HG02763 (cell line): Measurements from ENCODE around the gene GCAT.
"Not testable (repeated sequence)": the region's sequence is repeated elsewhere in the genome, so short reads cannot be mapped to it uniquely, and the experiment has no call there.

Experiments
- ATAC-seq: cut with Tn5 transposase; IDR thresholded peaks from one replicate; pipeline ENCODE4 v1.9.1; 2021; ENCODE audit warnings: mild to moderate bottlenecking, moderate library complexity; ENCODE audit not compliant: unreplicated experiment

Gene GCAT

GRCh38 chr22:37781434-37782059 lies 26.2 kb upstream of the GCAT start:
- ATAC-seq = no peak

DNA sequence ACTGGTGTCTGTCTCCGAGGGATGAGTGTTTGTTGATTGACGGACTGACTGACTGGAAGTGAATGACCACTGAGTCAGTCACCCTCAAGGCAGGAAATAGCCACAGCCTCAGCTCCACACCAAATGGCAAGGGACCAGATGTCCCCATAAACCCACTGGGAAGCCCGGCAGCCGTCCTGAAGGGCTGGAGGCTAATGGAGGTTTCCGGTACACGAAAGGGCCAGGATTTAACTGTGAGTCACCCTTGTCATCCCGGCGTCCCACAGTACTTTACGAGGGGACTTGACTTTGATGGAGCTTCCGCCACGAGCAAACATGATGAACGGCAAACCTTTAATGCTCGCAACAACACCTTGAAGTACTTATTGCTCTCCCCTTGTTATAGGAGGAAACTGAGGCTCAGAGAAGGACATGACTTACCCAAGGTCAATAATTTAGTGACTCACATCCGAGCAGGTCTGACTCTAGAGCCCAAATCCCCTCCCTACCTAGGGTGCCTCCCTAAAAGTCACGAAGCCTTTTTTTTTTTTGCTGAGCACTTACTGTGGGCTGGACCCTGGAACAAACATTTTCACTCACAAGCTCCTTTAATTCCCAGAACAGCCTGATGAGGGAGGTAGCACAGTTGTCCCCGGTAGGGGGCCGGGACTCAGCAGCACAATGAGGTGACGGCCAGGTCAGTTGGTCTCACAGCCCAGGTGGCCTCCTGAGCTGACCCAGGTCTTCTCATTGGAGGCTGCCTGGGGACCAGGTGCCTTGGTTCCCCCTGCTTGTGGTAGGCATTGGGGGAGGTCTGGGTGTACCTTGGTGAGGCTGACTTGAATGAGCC lies 25.2 kb upstream of the GCAT start:
- no peak for ATAC-seq

GRCh38 chr22:37784829-37785495 lies 22.8 kb upstream of the GCAT start:
- no peak for ATAC-seq

DNA sequence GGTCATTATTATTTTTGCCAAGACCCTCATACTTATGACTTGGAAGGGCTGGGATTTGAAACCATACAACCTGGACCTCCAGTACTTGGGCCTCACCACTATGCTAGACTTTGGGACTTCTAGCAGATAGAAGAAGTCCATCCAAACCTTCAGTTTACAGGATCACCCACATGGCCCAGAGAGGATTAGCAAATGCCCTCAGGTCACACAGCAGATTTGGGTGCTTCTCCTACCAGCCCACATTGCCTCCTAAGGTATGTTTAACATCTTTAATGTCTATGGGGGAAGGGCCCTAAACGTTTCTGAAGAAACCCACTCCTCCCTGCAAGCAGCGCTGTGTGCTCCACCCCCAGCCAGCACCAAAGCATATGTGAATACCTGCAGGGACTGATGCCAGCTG lies 17.5 kb upstream of the GCAT start:
- no peak for ATAC-seq

DNA sequence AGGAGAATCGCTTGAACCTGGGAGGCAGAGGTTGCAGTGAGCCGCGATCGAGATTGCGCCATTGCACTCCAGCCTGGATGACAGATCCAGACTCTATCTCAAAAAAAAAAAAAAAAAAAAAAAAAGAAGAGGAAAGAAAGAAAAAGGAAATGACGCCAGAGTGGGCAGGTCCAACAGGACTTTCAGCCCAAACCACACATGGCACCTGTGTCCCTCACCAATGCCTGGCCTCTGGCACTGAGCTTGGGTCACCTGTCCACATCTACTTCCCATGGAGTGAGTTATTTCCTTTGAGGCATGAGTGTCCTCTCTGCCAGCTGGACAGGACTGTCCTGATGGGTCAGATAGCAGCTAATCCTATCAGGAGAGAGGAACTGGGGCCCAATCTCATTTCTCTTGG lies 15.2 kb upstream of the GCAT start:
- no peak for ATAC-seq

DNA sequence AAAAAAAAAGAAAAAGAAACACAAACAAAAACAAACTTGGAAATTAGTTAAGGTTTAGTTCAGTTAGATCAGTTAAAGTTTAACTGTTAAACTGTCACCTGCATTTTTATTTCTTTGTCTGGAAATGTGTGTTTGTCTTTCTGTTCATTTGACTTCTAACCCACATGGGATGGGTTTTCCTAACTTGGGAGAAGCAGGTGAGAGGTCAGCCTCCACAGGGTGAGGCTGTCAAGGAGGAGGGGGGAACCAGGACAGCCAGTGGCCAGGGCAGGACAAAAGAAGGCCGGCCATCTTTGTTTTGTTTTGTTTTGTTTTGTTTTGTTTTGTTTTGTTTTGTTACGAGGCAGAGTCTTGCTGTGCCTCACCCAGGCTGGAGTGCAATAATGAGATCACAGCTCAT lies 13.4 kb upstream of the GCAT start:
- no peak for ATAC-seq

GRCh38 chr22:37796079-37796478 lies 11.7 kb upstream of the GCAT start:
- no peak for ATAC-seq

DNA sequence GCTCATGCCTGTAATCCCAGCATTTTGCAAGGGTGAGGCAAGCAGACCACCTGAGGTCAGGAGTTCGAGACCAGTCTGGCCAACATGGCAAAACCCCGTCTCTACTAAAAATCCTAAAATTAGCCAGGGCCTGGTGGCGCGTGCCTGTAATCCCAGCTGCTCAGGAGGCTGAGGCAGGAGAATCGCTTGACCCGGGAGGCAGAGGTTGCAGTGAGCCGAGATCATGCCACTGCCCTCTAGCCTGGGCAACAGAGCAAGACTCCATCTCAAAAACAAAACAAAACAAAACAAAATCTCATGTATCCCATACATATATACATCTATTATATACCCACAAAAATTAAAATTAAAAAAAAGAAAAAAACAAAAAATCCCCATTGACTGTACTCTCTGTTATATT lies 10.5 kb upstream of the GCAT start:
- not testable (repeated sequence) for ATAC-seq

DNA sequence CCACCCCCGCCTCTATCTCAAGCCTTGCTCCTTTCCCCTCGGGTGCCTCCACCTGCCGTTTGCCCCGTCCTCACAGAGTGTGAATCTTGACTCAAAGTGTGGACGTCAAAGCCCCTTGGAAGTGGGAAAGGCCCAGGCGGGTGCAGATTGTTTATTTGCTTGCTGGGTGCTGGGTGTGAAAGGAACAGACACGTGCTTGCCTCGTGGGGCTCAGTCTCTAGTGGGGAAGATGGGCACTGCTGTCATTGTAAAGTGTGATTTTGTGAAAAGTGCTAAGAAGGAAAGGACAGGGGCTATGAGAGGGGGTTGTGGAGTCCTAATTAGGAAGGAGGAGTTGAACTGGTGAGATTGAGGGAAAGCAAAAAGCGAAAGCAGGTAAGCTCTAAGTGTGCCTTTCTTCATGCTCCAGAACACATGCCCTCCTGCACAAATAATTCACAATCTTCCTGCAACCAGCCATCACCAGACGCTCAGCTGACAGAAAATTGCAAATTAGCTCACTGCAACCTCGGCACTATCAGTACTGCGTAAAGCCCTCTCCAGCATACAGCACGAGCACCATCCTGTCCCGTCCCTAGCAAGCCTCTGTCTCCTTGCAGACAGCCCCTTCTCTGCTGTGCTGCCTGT lies 9.7 kb upstream of the GCAT start:
- ATAC-seq = no peak

DNA sequence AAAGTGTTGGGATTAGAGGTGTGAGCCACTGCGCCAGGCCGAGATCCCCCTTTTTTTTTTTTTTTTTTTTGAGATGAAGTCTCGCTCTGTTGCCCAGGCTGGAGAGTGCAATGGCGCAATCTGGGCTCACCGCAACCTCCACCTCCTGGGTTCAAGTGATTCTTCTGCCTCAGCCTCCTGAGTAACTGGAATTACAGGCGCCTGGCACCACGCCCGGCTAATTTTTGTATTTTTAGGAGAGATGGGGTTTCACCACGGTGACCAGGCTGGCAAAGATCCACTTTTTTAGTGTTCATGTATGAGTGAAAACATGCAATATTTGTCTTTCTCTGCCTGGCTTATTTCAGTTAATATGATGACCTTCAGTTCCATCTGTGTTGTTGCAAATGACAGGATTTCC lies 7.8 kb upstream of the GCAT start:
- ATAC-seq = not testable (repeated sequence)

DNA sequence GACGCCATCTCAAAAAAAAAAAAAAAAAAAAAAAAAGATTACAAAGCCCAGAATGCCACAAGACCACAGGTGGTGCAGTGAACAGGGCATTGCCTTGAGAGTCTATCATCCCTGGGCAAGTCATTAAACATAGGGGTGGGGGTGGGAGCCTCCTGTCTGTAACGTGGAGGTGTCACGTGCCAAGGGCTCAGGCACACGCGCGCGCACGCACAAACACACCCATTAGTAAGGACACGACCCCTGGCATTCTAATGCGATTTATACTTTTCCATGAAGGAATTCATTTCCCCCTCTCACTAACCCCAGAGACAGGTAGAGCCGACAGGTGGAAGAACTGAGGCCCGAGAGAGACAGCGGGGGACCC lies 5.8 kb upstream of the GCAT start:
- no peak for ATAC-seq

DNA sequence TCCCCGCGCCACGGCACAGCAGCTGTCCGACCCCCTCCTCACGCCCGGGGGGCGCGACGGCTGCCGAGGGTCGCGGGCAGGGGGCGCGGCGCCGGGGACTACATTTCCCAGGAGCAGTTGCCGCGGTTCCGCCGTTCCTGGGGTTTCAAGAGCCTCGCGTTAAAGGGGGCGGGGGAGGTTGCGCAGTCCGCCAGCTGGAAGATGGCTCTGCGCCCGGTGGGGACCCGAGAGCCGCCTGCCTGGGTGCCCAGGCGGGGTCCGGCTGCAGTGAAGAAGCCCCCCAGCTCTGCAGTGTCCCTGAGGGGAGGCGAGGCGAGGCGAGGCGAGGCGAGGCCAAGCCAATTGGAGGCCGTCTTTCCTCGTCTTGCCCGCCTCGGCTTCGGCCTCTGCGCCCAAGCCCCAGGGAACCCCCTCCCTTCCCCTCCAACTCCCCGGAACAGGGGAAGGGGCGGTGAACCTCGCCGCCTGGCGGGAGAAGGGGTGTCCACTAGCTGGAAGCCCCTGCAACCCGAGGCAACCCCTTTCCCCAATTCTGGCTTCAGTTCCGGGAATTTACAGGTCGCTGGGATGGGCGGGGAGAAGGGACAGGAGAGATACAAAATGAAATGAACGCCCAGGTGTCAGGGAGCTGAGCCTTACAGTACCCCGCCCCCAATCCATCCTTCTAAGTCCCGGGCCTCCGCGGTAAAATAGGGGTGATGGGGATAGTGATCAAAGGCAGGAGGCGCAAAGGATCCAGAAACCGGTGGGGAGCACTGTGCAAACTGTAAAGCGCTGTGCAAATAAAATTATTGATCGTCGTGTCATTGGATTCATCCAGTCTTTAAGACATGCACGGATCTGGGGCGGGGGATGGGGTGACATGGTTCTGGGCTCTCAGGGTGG lies 5.2 kb upstream of the GCAT start:
- ATAC-seq = no peak

DNA sequence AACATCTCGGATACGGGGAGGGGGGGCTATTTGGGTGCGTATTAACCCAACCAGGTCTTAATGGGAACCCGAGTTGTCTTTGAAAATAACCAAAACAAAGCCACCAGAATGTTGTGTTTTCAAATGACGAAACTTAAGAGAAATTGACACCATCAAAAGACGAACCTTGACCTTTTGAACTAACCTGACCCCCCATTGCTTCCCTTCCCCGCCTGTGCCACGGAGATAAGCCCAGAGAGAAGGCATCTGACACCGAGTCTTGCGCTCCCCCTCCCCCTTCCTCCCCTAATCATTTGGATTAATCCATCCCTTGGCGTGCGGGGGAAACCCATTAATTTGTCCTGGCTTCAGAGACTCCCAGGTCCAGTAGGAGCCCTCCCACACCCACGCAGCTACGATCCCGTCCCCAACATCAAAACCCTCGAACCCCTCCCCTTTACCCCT lies 4.5 kb upstream of the GCAT start:
- ATAC-seq = no peak

DNA sequence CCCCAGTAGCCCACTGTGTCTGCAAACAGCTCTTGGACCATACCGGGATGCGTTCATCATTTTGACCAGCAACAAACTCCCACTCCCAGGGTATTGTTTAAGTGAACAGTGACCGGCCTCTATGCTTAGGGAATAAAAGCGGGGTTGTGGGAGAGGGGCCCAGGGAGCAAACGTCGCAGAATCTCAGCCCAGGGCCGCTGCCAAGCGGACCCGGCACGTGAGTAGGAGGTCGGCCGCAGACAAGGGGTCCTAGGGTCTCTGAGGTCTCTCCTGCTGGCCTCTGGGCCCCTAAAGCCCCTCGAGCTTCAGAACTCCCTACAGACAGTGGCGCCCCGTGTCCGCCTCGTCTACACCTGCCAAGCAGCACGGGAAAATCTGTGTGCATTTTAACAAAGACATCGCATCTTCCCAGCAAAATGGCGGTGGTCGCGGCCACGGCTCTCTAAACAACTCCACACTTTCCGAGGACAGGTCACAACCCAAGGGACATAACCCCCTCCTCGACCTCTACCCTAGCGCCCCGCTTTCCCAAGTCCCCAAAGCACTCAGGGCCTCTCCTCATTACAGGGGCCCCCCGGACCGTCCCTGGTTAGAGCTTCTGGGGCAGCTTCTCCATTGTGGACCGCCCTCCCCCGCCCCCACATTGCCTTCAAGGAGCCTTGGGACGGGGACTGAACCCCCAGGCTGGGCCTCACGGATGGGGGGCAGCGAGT lies 3.9 kb upstream of the GCAT start:
- ATAC-seq = no peak

GRCh38 chr22:37804352-37804880 lies 3.3 kb upstream of the GCAT start:
- no peak for ATAC-seq

DNA sequence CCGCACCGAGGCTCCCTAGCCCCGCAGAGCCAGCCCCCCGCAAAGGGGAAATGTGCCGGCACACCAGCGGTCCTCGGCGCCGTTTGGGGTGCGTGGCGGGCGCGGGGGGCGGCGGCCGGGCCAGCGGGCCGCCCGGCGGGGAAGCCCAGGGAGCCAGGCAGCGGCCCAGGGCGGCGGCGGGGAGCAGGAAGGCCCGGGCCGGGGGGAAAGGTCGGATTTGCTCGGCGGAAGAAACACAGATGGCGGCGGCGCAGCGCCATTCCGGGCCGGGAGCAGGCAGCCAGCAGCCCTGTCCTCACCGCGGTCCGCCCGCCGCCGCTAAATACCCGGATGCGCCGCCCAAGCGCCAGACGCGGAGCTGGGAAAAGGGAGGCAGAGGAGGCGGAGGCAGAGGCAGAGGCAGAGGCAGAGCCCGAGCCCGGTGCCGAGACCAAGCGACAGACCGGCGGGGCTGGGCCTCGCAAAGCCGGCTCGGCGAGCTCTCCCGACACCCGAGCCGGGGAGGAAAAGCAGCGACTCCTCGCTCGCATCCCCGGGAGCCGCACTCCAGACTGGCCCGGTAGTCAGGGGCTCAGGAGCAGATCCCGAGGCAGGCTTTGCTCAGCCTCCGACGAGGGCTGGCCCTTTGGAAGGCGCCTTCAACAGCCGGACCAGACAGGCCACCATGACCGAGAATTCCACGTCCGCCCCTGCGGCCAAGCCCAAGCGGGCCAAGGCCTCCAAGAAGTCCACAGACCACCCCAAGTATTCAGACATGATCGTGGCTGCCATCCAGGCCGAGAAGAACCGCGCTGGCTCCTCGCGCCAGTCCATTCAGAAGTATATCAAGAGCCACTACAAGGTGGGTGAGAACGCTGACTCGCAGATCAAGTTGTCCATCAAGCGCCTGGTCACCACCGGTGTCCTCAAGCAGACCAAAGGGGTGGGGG lies 2.6 kb upstream of the GCAT start:
- no peak for ATAC-seq

DNA sequence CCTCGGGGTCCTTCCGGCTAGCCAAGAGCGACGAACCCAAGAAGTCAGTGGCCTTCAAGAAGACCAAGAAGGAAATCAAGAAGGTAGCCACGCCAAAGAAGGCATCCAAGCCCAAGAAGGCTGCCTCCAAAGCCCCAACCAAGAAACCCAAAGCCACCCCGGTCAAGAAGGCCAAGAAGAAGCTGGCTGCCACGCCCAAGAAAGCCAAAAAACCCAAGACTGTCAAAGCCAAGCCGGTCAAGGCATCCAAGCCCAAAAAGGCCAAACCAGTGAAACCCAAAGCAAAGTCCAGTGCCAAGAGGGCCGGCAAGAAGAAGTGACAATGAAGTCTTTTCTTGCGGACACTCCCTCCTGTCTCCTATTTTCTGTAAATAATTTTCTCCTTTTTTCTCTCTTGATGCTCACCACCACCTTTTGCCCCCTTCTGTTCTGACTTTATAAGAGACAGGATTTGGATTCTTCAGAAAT lies 1.9 kb upstream of the GCAT start:
- ATAC-seq = no peak
